Measurements from ENCODE around the gene AGPAT1. TPM values are rescaled to one million over a fixed set of nuclear protein-coding genes. Genes with fewer than 3 reads are reported as not detected.
A peak's percentile ranks its signal among the peaks of the same experiment; 100 is the strongest.

Gene AGPAT1
- polyA plus RNA-seq, 1 of the 3 experiments (the other 2 are of a cell fraction) = 118 TPM

DNA sequence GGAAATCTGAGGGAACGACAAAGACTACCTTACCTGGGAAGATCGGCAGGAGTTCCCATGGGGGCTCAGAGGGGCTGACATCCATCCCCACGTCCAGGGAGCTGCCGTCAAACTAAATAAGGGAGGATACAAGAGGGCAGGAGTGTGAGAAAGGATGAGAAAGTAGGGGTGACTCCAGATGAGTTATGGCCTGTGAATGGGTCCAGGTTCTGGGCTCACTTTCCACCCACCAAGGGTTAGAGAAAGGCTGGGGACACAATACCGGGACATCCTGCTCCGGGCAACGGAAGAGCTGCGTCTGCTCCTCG is 48.5 kb downstream of the AGPAT1 start:
- Histone ChIP-seq H3K9me3 (no peaks in the 10 kb centered on the region), H3K4me1 (ENCODE audit: control insufficient read depth in 1 of 2, insufficient read depth in 2 of 2, low read depth in 1 of 2, low read length in 1 of 2) (peaks cover 18 to 22% of the 10 kb centered on the region in 2 experiments; a peak in 3 of 4 replicates), H3K27ac (ENCODE audit: low read depth in 2 of 2, low read length in 1 of 2) (peak overlapping the region; percentile 12 to 95; a peak in 2 of 4 replicates), H3K9me2 (no peaks in the 10 kb centered on the region), H3K79me2 (ENCODE audit: insufficient read depth) (peaks cover 46% of the 10 kb centered on the region), H4K20me1 (ENCODE audit: insufficient read depth) (no peaks in the 10 kb centered on the region), H3K4me2 (peak overlapping the region; percentile 77), H3F3A (replicated peaks; ENCODE audit: insufficient read depth) (peaks cover 5% of the 10 kb centered on the region), H3K4me3 (ENCODE audit: low read depth in 2 of 2, low read length in 1 of 2) (peak overlapping the region; percentile 75 to 92), H3K36me3 (replicated peaks in 1 of 2; ENCODE audit: control insufficient read depth in 1 of 2, insufficient read depth in 2 of 2, low read length in 1 of 2) (peaks cover 11 to 13% of the 10 kb centered on the region in 2 experiments), H2AFZ (ENCODE audit: low read depth) (no peak overlapping the region; the same call in 1 of the 2 replicates), H3K9ac (peak overlapping the region; percentile 91), H3K27me3 (ENCODE audit: insufficient read depth) (no peaks in the 10 kb centered on the region)
- POLR2A ChIA-PET = interaction anchor here (0.7 to 1.7 kb wide), 2 partner anchors 11 to 50 kb away, joined by 3 to 7 read pairs; no protein-coding TSS in a partner anchor
- CTCF ChIA-PET = interaction anchor here (0.8 to 6.2 kb wide), 4 partner anchors 10 to 826 kb away, joined by 3 to 43 read pairs (median 10); no protein-coding TSS in a partner anchor
- 8% methylated on average over 6 of the region's 9 CpGs for WGBS (ENCODE audit: low lambda C conversion rate)
- DNase-seq = no peak
- no peak for TF ChIP-seq YY1 (IDR thresholded peaks at IDR 0.05; ENCODE audit: low read depth)
- TF ChIP-seq NRF1 (IDR thresholded peaks at IDR 0.05; ENCODE audit: low read depth, low read length) = no peak
- no peak for TF ChIP-seq MEF2A (IDR thresholded peaks at IDR 0.05; ENCODE audit: borderline replicate concordance, low read depth)
- no peak for TF ChIP-seq FOXM1 (IDR thresholded peaks at IDR 0.05; ENCODE audit: low read depth)
- no peak for TF ChIP-seq NFIC (IDR thresholded peaks at IDR 0.05; ENCODE audit: borderline replicate concordance)
- no peak for TF ChIP-seq RFX5 (IDR thresholded peaks at IDR 0.05; ENCODE audit: low read length)
- TF ChIP-seq, protein P1, sequence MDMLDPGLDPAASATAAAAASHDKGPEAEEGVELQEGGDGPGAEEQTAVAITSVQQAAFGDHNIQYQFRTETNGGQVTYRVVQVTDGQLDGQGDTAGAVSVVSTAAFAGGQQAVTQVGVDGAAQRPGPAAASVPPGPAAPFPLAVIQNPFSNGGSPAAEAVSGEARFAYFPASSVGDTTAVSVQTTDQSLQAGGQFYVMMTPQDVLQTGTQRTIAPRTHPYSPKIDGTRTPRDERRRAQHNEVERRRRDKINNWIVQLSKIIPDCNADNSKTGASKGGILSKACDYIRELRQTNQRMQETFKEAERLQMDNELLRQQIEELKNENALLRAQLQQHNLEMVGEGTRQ (IDR thresholded peaks at IDR 0.05; ENCODE audit: borderline replicate concordance, low read depth, low read length) = no peak
- TF ChIP-seq RCOR1 (IDR thresholded peaks at IDR 0.05; ENCODE audit: low read length) = no peak
- TF ChIP-seq TEAD4 (IDR thresholded peaks at IDR 0.05; ENCODE audit: borderline replicate concordance, insufficient read depth) = no peak
- TF ChIP-seq, protein P2, sequence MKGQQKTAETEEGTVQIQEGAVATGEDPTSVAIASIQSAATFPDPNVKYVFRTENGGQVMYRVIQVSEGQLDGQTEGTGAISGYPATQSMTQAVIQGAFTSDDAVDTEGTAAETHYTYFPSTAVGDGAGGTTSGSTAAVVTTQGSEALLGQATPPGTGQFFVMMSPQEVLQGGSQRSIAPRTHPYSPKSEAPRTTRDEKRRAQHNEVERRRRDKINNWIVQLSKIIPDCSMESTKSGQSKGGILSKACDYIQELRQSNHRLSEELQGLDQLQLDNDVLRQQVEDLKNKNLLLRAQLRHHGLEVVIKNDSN (IDR thresholded peaks at IDR 0.05; ENCODE audit: borderline replicate concordance, low read depth) = no peak

DNA sequence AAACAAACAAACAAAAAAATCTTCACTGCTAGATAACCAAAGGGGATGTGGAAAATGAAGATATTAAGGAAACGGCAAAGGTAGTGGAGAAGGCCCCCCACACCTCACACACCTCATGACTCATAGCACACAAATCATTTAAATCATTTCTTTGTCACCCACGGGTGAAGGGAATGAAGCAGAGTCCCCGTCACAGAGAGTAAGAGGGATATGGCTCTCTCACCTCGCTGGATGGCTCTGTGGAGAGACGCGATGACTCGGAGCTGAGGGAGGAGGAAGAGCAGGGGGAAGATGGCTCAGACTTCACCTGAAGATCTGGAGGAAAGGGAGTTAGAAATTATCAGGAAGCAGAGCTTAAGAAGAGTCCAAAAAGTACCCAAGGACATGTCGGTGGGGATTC is 49.0 kb downstream of the AGPAT1 start:
- no peaks in the 10 kb centered on the region for H3K27me3 ChIP-seq (ENCODE audit: insufficient read depth)
- POLR2A ChIA-PET = interaction anchor here (0.7 to 1.7 kb wide), 2 partner anchors 10 to 50 kb away, joined by 3 to 7 read pairs; no protein-coding TSS in a partner anchor
- peaks cover 18 to 22% of the 10 kb centered on the region in 2 experiments; a peak in 3 of 4 replicates for H3K4me1 ChIP-seq (ENCODE audit: control insufficient read depth in 1 of 2, insufficient read depth in 2 of 2, low read depth in 1 of 2, low read length in 1 of 2)
- no peak overlapping the region for H3K27ac ChIP-seq (ENCODE audit: low read depth in 2 of 2, low read length in 1 of 2)
- no peak for DNase-seq
- no peaks in the 10 kb centered on the region for H3K9me3 ChIP-seq
- peak overlapping the region; percentile 77 for H3K4me2 ChIP-seq
- H3K9ac ChIP-seq = peak overlapping the region; percentile 91
- CTCF ChIA-PET = interaction anchor here (0.8 to 6.2 kb wide), 4 partner anchors 9 to 827 kb away, joined by 3 to 43 read pairs (median 10); no protein-coding TSS in a partner anchor
- no peaks in the 10 kb centered on the region for H3K9me2 ChIP-seq
- TF ChIP-seq FOXJ3 (CRISPR knock-in tag; IDR thresholded peaks at IDR 0.05) = no peak
- H2AFZ ChIP-seq (ENCODE audit: low read depth) = no peak overlapping the region
- H3K36me3 ChIP-seq (replicated peaks in 1 of 2; ENCODE audit: control insufficient read depth in 1 of 2, insufficient read depth in 2 of 2, low read length in 1 of 2) = peaks cover 13 to 16% of the 10 kb centered on the region in 2 experiments
- H3K4me3 ChIP-seq (ENCODE audit: low read depth in 2 of 2, low read length in 1 of 2) = peak overlapping the region; percentile 75 to 92
- peaks cover 5% of the 10 kb centered on the region for H3F3A ChIP-seq (replicated peaks; ENCODE audit: insufficient read depth)
- H4K20me1 ChIP-seq (ENCODE audit: insufficient read depth) = no peaks in the 10 kb centered on the region
- H3K79me2 ChIP-seq (ENCODE audit: insufficient read depth) = peaks cover 49% of the 10 kb centered on the region
- WGBS (ENCODE audit: low lambda C conversion rate) = 61% methylated on average over 8 of the region's 8 CpGs

All from SK-N-SH (cell line).